HepG2 (cell line): ENCODE results near the gene KLHL11. TPM values are rescaled to one million over a fixed set of nuclear protein-coding genes. Genes with fewer than 3 reads are reported as not detected.

ENCODE experiments used
- ARID2 ChIP-seq: sonication (generic); formaldehyde crosslinking; IDR thresholded peaks from 2 replicates; pipeline ENCODE4 v1.8.1; 2022; ENCODE audit warnings: mild to moderate bottlenecking, missing genetic modification reagents, borderline replicate concordance
- ATF5 ChIP-seq: sonication (generic); formaldehyde crosslinking; IDR thresholded peaks from 2 replicates; pipeline ENCODE4 v1.4.0; 2020; ENCODE audit warnings: mild to moderate bottlenecking, low read depth, missing genetic modification reagents
- FOXM1 ChIP-seq: sonication (generic); formaldehyde crosslinking; IDR thresholded peaks from 2 replicates; pipeline ENCODE4 v1.5.0; 2020; ENCODE audit warnings: missing genetic modification reagents
- MAFK ChIP-seq, 2 experiments: IDR thresholded peaks in 1 of 2; conservative IDR thresholded peaks in 1 of 2; 2 replicates each; pipeline ENCODE4 v1.6.1; 2011; ENCODE audit warnings: improper control_type of control experiment in 2 of 2, low read length in 2 of 2
- NR3C1 ChIP-seq: sonication (generic); formaldehyde crosslinking; IDR thresholded peaks from 2 replicates; pipeline ENCODE4 v1.4.0; 2020; ENCODE audit warnings: missing genetic modification reagents
- PAF1 ChIP-seq: IDR thresholded peaks from 2 replicates; pipeline ENCODE4 v1.6.1; 2016; ENCODE audit warnings: missing genetic modification reagents, missing compliant biosample characterization
- PHF20 ChIP-seq: sonication (generic); formaldehyde crosslinking; IDR thresholded peaks from 2 replicates; pipeline ENCODE4 v1.5.0; 2020; ENCODE audit warnings: mild to moderate bottlenecking, missing genetic modification reagents
- PHF21A ChIP-seq: sonication (generic); formaldehyde crosslinking; IDR thresholded peaks from 2 replicates; pipeline ENCODE4 v1.5.0; 2020; ENCODE audit warnings: mild to moderate bottlenecking, missing genetic modification reagents
- PLSCR1 ChIP-seq: sonication (generic); formaldehyde crosslinking; IDR thresholded peaks from 2 replicates; pipeline ENCODE4 v1.5.0; 2020; ENCODE audit warnings: missing genetic modification reagents, mild to moderate bottlenecking, borderline replicate concordance
- SMARCE1 ChIP-seq: fragments of 450-650 bp; IDR thresholded peaks from 2 replicates; pipeline ENCODE4 v1.6.1; 2017; ENCODE audit warnings: borderline replicate concordance
- SSRP1 ChIP-seq: IDR thresholded peaks from 2 replicates; pipeline ENCODE4 v1.6.1; 2016; ENCODE audit warnings: control low read depth
- ZNF160 ChIP-seq: sonication (generic); formaldehyde crosslinking; IDR thresholded peaks from 2 replicates; pipeline ENCODE4 v1.8.0; 2022; ENCODE audit warnings: mild to moderate bottlenecking, inconsistent platforms, missing genetic modification reagents
- ZNF225 ChIP-seq: sonication (generic); formaldehyde crosslinking; IDR thresholded peaks from 2 replicates; pipeline ENCODE4 v1.4.0; 2020; ENCODE audit warnings: mild to moderate bottlenecking, missing genetic modification reagents
- ZNF263 ChIP-seq: sonication (generic); formaldehyde crosslinking; IDR thresholded peaks from 2 replicates; pipeline ENCODE4 v1.4.0; 2020; ENCODE audit warnings: missing genetic modification reagents
- ZNF282 ChIP-seq: fragments of 450-650 bp; IDR thresholded peaks from 2 replicates; pipeline ENCODE4 v1.6.1; 2018; ENCODE audit not compliant: partially characterized antibody
- ZNF501 ChIP-seq: sonication (generic); formaldehyde crosslinking; IDR thresholded peaks from 2 replicates; pipeline ENCODE4 v1.5.1; 2020; ENCODE audit warnings: mild to moderate bottlenecking, moderate library complexity, missing genetic modification reagents
- ZNF766 ChIP-seq: sonication (generic); formaldehyde crosslinking; IDR thresholded peaks from 2 replicates; pipeline ENCODE4 v1.5.0; 2020; ENCODE audit warnings: missing genetic modification reagents, borderline replicate concordance
- ZNF841 ChIP-seq: sonication (generic); formaldehyde crosslinking; IDR thresholded peaks from 2 replicates; pipeline ENCODE4 v1.8.1; 2023; ENCODE audit warnings: missing genetic modification reagents, borderline replicate concordance
- polyA plus RNA-seq, 8 experiments: library from polyadenylated mRNA; depleted of rRNA in 3 of 8; stranded (reverse) in 7 of 8; unstranded in 1 of 8; fragments of >200 nt; fragmentation: Illumina TruSeq in 4 of 8; extraction: Trizol in 4 of 8; gene quantifications; 2 replicates each; pipeline versions ENCODE4 v1.2.1 to v1.2.3, GENCODE V29; 2011 to 2016; ENCODE audit warnings: low read depth in 4 of 8, missing spikeins in 1 of 8, mixed read lengths in 1 of 8; ENCODE audit not compliant: insufficient read depth in 1 of 8
- total RNA-seq, 5 experiments: library from RNA; depleted of rRNA; stranded (reverse); fragments of >200 nt; fragmentation: Illumina TruSeq; extraction: Trizol; gene quantifications; 2 replicates each; pipeline ENCODE4 v1.2.3, GENCODE V29; 2016; ENCODE audit warnings: low read depth in 1 of 5
- TF ChIP-seq, protein P1 (sequence below): sonication (generic); formaldehyde crosslinking; IDR thresholded peaks from 2 replicates; pipeline ENCODE4 v1.5.1; 2020; ENCODE audit warnings: missing genetic modification reagents, mild to moderate bottlenecking, borderline replicate concordance

Gene KLHL11
- total and polyA plus RNA-seq, 2 of the 13 experiments (the other 11 are each of a cell fraction or from before 2014, with no cell fraction given) = 7.7 to 27.5 TPM

DNA sequence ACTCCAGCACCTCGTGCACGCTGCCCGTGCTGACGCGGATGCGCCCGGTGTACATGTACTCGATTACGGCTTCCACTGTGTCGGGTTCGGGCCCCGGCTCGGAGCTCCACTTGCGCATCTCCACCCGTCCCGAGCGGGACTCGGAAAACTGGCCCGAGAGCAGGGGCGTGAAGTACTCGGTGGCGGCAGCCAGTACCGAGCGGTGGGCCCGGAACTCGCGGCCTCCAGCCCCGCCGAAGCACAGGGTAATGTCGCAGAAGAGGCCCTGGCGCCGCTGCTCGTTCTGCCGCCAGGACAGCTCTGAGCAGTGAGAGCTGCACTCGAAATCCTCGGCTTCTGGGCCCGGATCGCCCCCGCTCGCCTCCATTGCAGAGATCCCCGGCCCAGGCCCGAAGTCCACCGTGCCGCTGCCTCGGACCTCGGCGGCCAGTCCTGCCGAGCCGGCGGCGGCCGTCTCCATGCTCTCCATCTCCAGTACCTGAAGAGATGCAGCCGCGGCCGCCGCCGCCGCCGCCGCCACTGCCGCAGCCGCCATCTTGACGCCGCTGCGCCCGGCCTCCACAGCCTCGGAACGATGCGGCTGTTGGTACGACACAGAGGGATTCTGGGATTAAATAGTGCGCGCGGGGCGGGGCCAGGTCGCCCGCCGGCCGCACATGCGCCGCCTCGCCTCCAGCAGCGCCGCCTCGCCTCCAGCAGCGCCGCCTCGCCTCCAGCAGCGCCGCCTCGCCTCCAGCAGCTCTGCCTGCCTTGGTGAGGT is at the start of gene KLHL11 (continued):
- TF ChIP-seq PHF20 (CRISPR knock-in tag) (peak; percentile 69; the same call in 1 of the 2 replicates), ATF5 (CRISPR knock-in tag) (no peak), PHF21A (CRISPR knock-in tag) (peak; percentile 46; the same call in 1 of the 2 replicates), ZNF282 (no peak), ZNF841 (CRISPR knock-in tag) (no peak), ZNF225 (peak; percentile 30; the same call in 1 of the 2 replicates), SSRP1 (CRISPR knock-in tag) (no peak), ZNF263 (CRISPR knock-in tag) (no peak), PLSCR1 (CRISPR knock-in tag) (no peak), SMARCE1 (no peak), ZNF766 (CRISPR knock-in tag) (0 out of 2 replicates have a peak, but pooled peaks have one; percentile 45), PAF1 (CRISPR knock-in tag) (no peak), FOXM1 (CRISPR knock-in tag) (0 out of 2 replicates have a peak, but pooled peaks have one; percentile 49), ZNF160 (CRISPR knock-in tag) (peak; percentile 82; the same call in 1 of the 2 replicates), ARID2 (peak; percentile 84; the same call in 1 of the 2 replicates), ZNF501 (CRISPR knock-in tag) (peak; percentile 91), NR3C1 (CRISPR knock-in tag) (no peak), MAFK (conservative IDR thresholded peaks at IDR 0.05 in 1 of 2, IDR thresholded peaks at IDR 0.05 in 1 of 2; ENCODE audit: low read length in 2 of 2) (no peak)
- TF ChIP-seq, protein P1, sequence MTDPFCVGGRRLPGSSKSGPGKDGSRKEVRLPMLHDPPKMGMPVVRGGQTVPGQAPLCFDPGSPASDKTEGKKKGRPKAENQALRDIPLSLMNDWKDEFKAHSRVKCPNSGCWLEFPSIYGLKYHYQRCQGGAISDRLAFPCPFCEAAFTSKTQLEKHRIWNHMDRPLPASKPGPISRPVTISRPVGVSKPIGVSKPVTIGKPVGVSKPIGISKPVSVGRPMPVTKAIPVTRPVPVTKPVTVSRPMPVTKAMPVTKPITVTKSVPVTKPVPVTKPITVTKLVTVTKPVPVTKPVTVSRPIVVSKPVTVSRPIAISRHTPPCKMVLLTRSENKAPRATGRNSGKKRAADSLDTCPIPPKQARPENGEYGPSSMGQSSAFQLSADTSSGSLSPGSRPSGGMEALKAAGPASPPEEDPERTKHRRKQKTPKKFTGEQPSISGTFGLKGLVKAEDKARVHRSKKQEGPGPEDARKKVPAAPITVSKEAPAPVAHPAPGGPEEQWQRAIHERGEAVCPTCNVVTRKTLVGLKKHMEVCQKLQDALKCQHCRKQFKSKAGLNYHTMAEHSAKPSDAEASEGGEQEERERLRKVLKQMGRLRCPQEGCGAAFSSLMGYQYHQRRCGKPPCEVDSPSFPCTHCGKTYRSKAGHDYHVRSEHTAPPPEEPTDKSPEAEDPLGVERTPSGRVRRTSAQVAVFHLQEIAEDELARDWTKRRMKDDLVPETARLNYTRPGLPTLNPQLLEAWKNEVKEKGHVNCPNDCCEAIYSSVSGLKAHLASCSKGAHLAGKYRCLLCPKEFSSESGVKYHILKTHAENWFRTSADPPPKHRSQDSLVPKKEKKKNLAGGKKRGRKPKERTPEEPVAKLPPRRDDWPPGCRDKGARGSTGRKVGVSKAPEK = no peak
